Measurements from ENCODE around the gene MAEL.

DNA sequence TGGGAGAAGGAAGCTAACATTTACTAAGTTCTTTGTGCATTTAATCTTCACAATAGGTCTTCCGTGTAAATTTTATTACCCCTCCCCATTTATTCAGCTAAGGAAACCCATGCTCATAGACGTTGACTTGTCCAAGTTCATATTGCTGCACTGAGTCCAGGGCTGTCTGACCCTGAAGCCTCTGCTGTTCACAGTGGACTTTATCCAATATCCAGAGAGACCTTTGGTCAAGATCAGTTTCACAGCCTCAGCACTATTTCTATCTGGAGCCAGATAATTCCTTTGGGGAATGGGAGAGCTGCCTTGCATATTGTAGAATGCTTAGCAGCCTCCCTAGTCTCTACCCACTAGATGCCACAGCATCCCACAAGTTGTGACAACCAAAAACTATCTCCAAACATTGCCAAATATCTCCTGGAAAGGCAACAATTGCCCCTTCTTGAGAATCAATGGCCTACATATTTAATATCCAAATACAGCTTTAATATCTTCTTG, 40.2 kb upstream of the MAEL start:
- TF ChIP-seq SMAD3 (CRISPR knock-in tag; IDR thresholded peaks at IDR 0.05; ENCODE audit: borderline replicate concordance) = no peak
- no peak for TF ChIP-seq ZNF281 (CRISPR knock-in tag; IDR thresholded peaks at IDR 0.05)
- no peak for TF ChIP-seq CREM (CRISPR knock-in tag; IDR thresholded peaks at IDR 0.05)
- TF ChIP-seq ATF6 (CRISPR knock-in tag; IDR thresholded peaks at IDR 0.05) = no peak
- TF ChIP-seq CTCF (IDR thresholded peaks at IDR 0.05) = no peak
- no peak for TF ChIP-seq ZNF512 (CRISPR knock-in tag; IDR thresholded peaks at IDR 0.05; ENCODE audit: borderline replicate concordance)
- TF ChIP-seq USF1 (CRISPR knock-in tag; IDR thresholded peaks at IDR 0.05) = no peak
- TF ChIP-seq GABPB1 (CRISPR knock-in tag; IDR thresholded peaks at IDR 0.05) = no peak
- TF ChIP-seq, protein P1, sequence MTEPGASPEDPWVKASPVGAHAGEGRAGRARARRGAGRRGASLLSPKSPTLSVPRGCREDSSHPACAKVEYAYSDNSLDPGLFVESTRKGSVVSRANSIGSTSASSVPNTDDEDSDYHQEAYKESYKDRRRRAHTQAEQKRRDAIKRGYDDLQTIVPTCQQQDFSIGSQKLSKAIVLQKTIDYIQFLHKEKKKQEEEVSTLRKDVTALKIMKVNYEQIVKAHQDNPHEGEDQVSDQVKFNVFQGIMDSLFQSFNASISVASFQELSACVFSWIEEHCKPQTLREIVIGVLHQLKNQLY (CRISPR knock-in tag; IDR thresholded peaks at IDR 0.05) = no peak
- TF ChIP-seq, protein P2, sequence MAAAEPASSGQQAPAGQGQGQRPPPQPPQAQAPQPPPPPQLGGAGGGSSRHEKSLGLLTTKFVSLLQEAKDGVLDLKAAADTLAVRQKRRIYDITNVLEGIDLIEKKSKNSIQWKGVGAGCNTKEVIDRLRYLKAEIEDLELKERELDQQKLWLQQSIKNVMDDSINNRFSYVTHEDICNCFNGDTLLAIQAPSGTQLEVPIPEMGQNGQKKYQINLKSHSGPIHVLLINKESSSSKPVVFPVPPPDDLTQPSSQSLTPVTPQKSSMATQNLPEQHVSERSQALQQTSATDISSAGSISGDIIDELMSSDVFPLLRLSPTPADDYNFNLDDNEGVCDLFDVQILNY (CRISPR knock-in tag; IDR thresholded peaks at IDR 0.05) = no peak
- TF ChIP-seq ZNF532 (CRISPR knock-in tag; IDR thresholded peaks at IDR 0.05; ENCODE audit: borderline replicate concordance) = no peak
